GM21367 (cell line): ENCODE measurements around the gene LSR.
"Not testable (repeated sequence)": the region's sequence is repeated elsewhere in the genome, so short reads cannot be mapped to it uniquely, and the experiment has no call there.

Experiments
- ATAC-seq: cut with Tn5 transposase; IDR thresholded peaks from one replicate; pipeline ENCODE4 v1.9.1; 2021; ENCODE audit not compliant: unreplicated experiment

The LSR gene

GRCh38 chr19:35216833-35217648, 31.8 kb upstream of the LSR start:
- no peak for ATAC-seq

- no peak for ATAC-seq
Observed at GRCh38 chr19:35217649-35217990, 31.2 kb upstream of the LSR start.

GRCh38 chr19:35219008-35219407, 29.8 kb upstream of the LSR start:
- no peak for ATAC-seq

GRCh38 chr19:35220315-35220921, 28.4 kb upstream of the LSR start:
- no peak for ATAC-seq

- ATAC-seq = not testable (repeated sequence)
Observed at GRCh38 chr19:35220973-35221590, 27.7 kb upstream of the LSR start.

GRCh38 chr19:35222373-35223015, 26.3 kb upstream of the LSR start:
- no peak for ATAC-seq

- ATAC-seq = no peak
Observed at GRCh38 chr19:35223084-35223790, 25.6 kb upstream of the LSR start.

GRCh38 chr19:35223862-35224505, 24.8 kb upstream of the LSR start:
- ATAC-seq = no peak

GRCh38 chr19:35224681-35225571, 23.9 kb upstream of the LSR start:
- ATAC-seq = no peak

GRCh38 chr19:35225951-35226350, 22.9 kb upstream of the LSR start:
- ATAC-seq = no peak

GRCh38 chr19:35226748-35227147, 22.1 kb upstream of the LSR start:
- ATAC-seq = no peak

- ATAC-seq = no peak
Observed at GRCh38 chr19:35228177-35228930, 20.4 kb upstream of the LSR start, which contains the start of gene FAM187B. TSS of gene FAM187B (minus strand) at chr19:35228739. CDS start at chr19:35228680, 59 bp downstream.

- ATAC-seq = no peak
Observed at GRCh38 chr19:35229601-35230000, 19.2 kb upstream of the LSR start.

- no peak for ATAC-seq
Observed at GRCh38 chr19:35231956-35232645, 16.7 kb upstream of the LSR start.

GRCh38 chr19:35232912-35233311, 15.9 kb upstream of the LSR start:
- ATAC-seq = no peak

- ATAC-seq = no peak
Observed at GRCh38 chr19:35236638-35237400, 12.0 kb upstream of the LSR start.

GRCh38 chr19:35239597-35239996, 9.2 kb upstream of the LSR start:
- ATAC-seq = not testable (repeated sequence)
